Lung (tissue), 12 donors: Measurements from ENCODE around the gene CPNE7. TPM values are rescaled to one million over a fixed set of nuclear protein-coding genes. Genes with fewer than 3 reads are reported as not detected.

ENCODE experiments used
- ATAC-seq: fragments of 200-7000 bp; cut with Tn5 transposase; one replicate; pipeline ENCODE4 v1.9.1; 2020; ENCODE audit warnings: moderate number of reproducible peaks; ENCODE audit not compliant: insufficient read depth, low FRiP score
- DNase-seq, 3 donors: peaks; one replicate each; pipeline ENCODE4 v3.0.0-alpha.2; 2013 to 2017
- H3K27ac ChIP-seq, 2 donors: one replicate each; pipeline ENCODE4 v1.5.1; 2013; ENCODE audit warnings: mild to moderate bottlenecking in 2 of 2, moderate library complexity in 2 of 2, control low read depth in 1 of 2, inconsistent platforms in 1 of 2, low read depth in 1 of 2, low read length in 1 of 2
- H3K27me3 ChIP-seq, 3 donors: one replicate each; pipeline ENCODE4 v1.5.1; 2013; ENCODE audit warnings: low read length in 2 of 3; ENCODE audit not compliant: control insufficient read depth in 3 of 3, insufficient read depth in 3 of 3
- H3K36me3 ChIP-seq, 4 donors: one replicate each; pipeline ENCODE4 v1.5.1; 2013; ENCODE audit warnings: low read length in 4 of 4, mild to moderate bottlenecking in 1 of 4, moderate library complexity in 1 of 4; ENCODE audit not compliant: control insufficient read depth in 4 of 4, insufficient read depth in 4 of 4
- H3K4me1 ChIP-seq, 5 donors: one replicate each; pipeline ENCODE4 v1.5.1; 2013; ENCODE audit warnings: low read length in 5 of 5, mild to moderate bottlenecking in 2 of 5, moderate library complexity in 1 of 5; ENCODE audit not compliant: control insufficient read depth in 5 of 5, insufficient read depth in 5 of 5
- H3K4me3 ChIP-seq: one replicate; pipeline ENCODE4 v1.5.1; 2013; ENCODE audit warnings: mild to moderate bottlenecking, control low read depth, moderate library complexity
- H3K9ac ChIP-seq, 2 donors: one replicate each; pipeline ENCODE4 v1.5.1; 2013; ENCODE audit warnings: low read length in 2 of 2, control low read depth in 1 of 2; ENCODE audit not compliant: insufficient read depth in 1 of 2
- H3K9me3 ChIP-seq, 4 donors: one replicate each; pipeline ENCODE4 v1.5.1; 2013; ENCODE audit warnings: low read length in 3 of 4, mild to moderate bottlenecking in 1 of 4, moderate library complexity in 1 of 4; ENCODE audit not compliant: control insufficient read depth in 4 of 4, insufficient read depth in 3 of 4
- CTCF ChIP-seq: IDR thresholded peaks from 2 replicates; pipeline ENCODE4 v1.5.1; 2012; ENCODE audit warnings: mild to moderate bottlenecking; ENCODE audit errors: control extremely low read depth, extremely low read depth
- WGBS, 2 donors: extraction: QIAGEN DNeasy Blood & Tissue Kit; methylation state at CpG; one replicate each; pipeline ENCODE4 v1.1.7; 2013; 5-methylcytosine and 5-hydroxymethylcytosine counted together
- polyA plus RNA-seq, 2 donors: library from polyadenylated mRNA; stranded (reverse); fragments of 200-250 nt; gene quantifications; one replicate each; pipeline ENCODE4 v1.2.1, GENCODE V29; 2013
- total RNA-seq, 2 donors: library from RNA; depleted of rRNA in 1 of 2; stranded (reverse); fragments of >200 nt in 1 of 2; gene quantifications; one replicate each; pipeline ENCODE4 v1.2.1, GENCODE V29; 2014 to 2021
- donor health status: control.
- donor health status: control.
- donor health status: Bipolar disorder and iron deficiency.
- donor health status: healthy.
- donor health status: DM: yes; HTN: yes; CAD: no.

CPNE7 gene
- total and polyA plus RNA-seq, 4 donors = 0.65 to 2.2 (median 1.2) TPM

- WGBS, 2 donors = 72 to 82% methylated on average over 13 to 14 of the region's 14 CpGs
- Histone ChIP-seq H3K9me3 (no peaks in the 10 kb centered on the region), H3K9ac (no peak overlapping the region), H3K4me1 (peaks cover 0 to 9% (median 3%) of the 10 kb centered on the region in 5 donors), H3K27me3 (peaks cover 0 to 7% (median 2%) of the 10 kb centered on the region in 3 donors), H3K4me3 (no peak overlapping the region), H3K27ac (no peak overlapping the region), H3K36me3 (no peaks in the 10 kb centered on the region)
- peak in 1 of 3 donors; percentile 16 for DNase-seq
- no peak for ATAC-seq
- no peak for TF ChIP-seq CTCF
Observed at GRCh38 chr16:89598199-89598598, 22.6 kb downstream of the CPNE7 start.

GRCh38 chr16:89599451-89599858, 23.9 kb downstream of the CPNE7 start:
- H3K27ac ChIP-seq = no peak overlapping the region
- no peak for DNase-seq
- WGBS, 2 donors = 38 to 48% methylated on average over 7 to 8 of the region's 8 CpGs
- no peak for TF ChIP-seq CTCF
- H3K9me3 ChIP-seq = no peaks in the 10 kb centered on the region
- ATAC-seq = no peak
- H3K4me1 ChIP-seq = peaks cover 0 to 9% (median 3%) of the 10 kb centered on the region in 5 donors
- peaks cover 0 to 8% (median 2%) of the 10 kb centered on the region in 3 donors for H3K27me3 ChIP-seq
- no peak overlapping the region for H3K9ac ChIP-seq
- H3K36me3 ChIP-seq = no peaks in the 10 kb centered on the region
- H3K4me3 ChIP-seq = no peak overlapping the region

- ATAC-seq = no peak
Observed at GRCh38 chr16:89599902-89600301, 24.3 kb downstream of the CPNE7 start.

More at GRCh38 chr16:89599902-89600301, 24.3 kb downstream of the CPNE7 start:
- no peak overlapping the region for H3K4me3 ChIP-seq
- H3K27me3 ChIP-seq = peaks cover 0 to 8% (median 2%) of the 10 kb centered on the region in 3 donors
- peaks cover 0 to 9% (median 3%) of the 10 kb centered on the region in 5 donors for H3K4me1 ChIP-seq
- no peak for DNase-seq
- no peak for TF ChIP-seq CTCF
- no peak overlapping the region for H3K9ac ChIP-seq
- no peak overlapping the region for H3K27ac ChIP-seq
- H3K9me3 ChIP-seq = no peaks in the 10 kb centered on the region
- no peaks in the 10 kb centered on the region for H3K36me3 ChIP-seq
- WGBS, 2 donors = 86 to 96% methylated on average over 10 of the region's 10 CpGs
